Neural progenitor cell (in vitro differentiated cells): ENCODE measurements around the gene NME4. TPM values are rescaled to one million over a fixed set of nuclear protein-coding genes. Genes with fewer than 3 reads are reported as not detected.

Experiments
- DNase-seq: peaks from one replicate; pipeline ENCODE4 v3.0.0-alpha.2; 2016; ENCODE audit warnings: low spot score
- H2AFZ ChIP-seq: fragments of 200-600 bp; sonication (generic); replicated peaks from 2 replicates; pipeline ENCODE4 v1.6.1; 2016; ENCODE audit warnings: antibody characterized with exemption
- H3F3A ChIP-seq: fragments of 200-600 bp; sonication (generic); 2 replicates; pipeline ENCODE4 v1.6.1; 2016; ENCODE audit warnings: antibody characterized with exemption, low read depth
- H3K27ac ChIP-seq: fragments of 200-600 bp; sonication (generic); 2 replicates; pipeline ENCODE4 v1.5.1; 2016; ENCODE audit warnings: mild to moderate bottlenecking
- H3K27me3 ChIP-seq: fragments of 200-600 bp; sonication (generic); 2 replicates; pipeline ENCODE4 v1.6.1; 2016; ENCODE audit warnings: mild to moderate bottlenecking, moderate library complexity
- H3K36me3 ChIP-seq: fragments of 200-600 bp; sonication (generic); 2 replicates; pipeline ENCODE4 v1.5.1; 2016
- H3K4me1 ChIP-seq: fragments of 200-600 bp; sonication (generic); 2 replicates; pipeline ENCODE4 v1.6.1; 2016; ENCODE audit warnings: mixed run types
- H3K4me2 ChIP-seq: fragments of 200-600 bp; sonication (generic); 2 replicates; pipeline ENCODE4 v1.6.1; 2016
- H3K4me3 ChIP-seq: fragments of 200-600 bp; sonication (generic); 2 replicates; pipeline ENCODE4 v1.5.1; 2016
- H3K79me2 ChIP-seq: fragments of 200-600 bp; sonication (generic); 2 replicates; pipeline ENCODE4 v1.6.1; 2016; ENCODE audit warnings: low read depth
- H3K9ac ChIP-seq: fragments of 200-600 bp; sonication (generic); 2 replicates; pipeline ENCODE4 v1.6.1; 2016
- H3K9me3 ChIP-seq: fragments of 200-600 bp; sonication (generic); 2 replicates; pipeline ENCODE4 v1.5.1; 2016; ENCODE audit warnings: low read depth
- H4K20me1 ChIP-seq: fragments of 200-600 bp; sonication (generic); 2 replicates; pipeline ENCODE4 v1.6.1; 2016; ENCODE audit warnings: low read depth
- H3K27ac Mint-ChIP-seq: 3 replicates; pipeline ENCODE4 v1.8.0; 2021; ENCODE audit warnings: mixed read lengths
- H3K27me3 Mint-ChIP-seq: 2 replicates; pipeline ENCODE4 v1.8.0; 2022; ENCODE audit warnings: low read depth, mild to moderate bottlenecking, inconsistent platforms, moderate library complexity, mixed read lengths; ENCODE audit not compliant: insufficient read depth
- H3K36me3 Mint-ChIP-seq: 3 replicates; pipeline ENCODE4 v1.8.0; 2021; ENCODE audit warnings: mixed read lengths
- H3K4me1 Mint-ChIP-seq: 3 replicates; pipeline ENCODE4 v1.8.0; 2021; ENCODE audit warnings: mixed read lengths
- H3K4me3 Mint-ChIP-seq: 3 replicates; pipeline ENCODE4 v1.8.0; 2021; ENCODE audit warnings: mild to moderate bottlenecking, moderate library complexity, mixed read lengths
- H3K9me3 Mint-ChIP-seq: 3 replicates; pipeline ENCODE4 v1.8.0; 2020; ENCODE audit warnings: mixed read lengths
- CTCF ChIP-seq: fragments of 200-600 bp; sonication (generic); IDR thresholded peaks from 2 replicates; pipeline ENCODE4 v1.5.1; 2017; ENCODE audit warnings: antibody characterized with exemption, mild to moderate bottlenecking
- EZH2 ChIP-seq: fragments of 200-600 bp; sonication (generic); IDR thresholded peaks from 2 replicates; pipeline ENCODE4 v1.6.1; 2017; ENCODE audit warnings: antibody characterized with exemption, mild to moderate bottlenecking, moderate library complexity
- EZH2phosphoT487 ChIP-seq: fragments of 200-600 bp; sonication (generic); IDR thresholded peaks from 2 replicates; pipeline ENCODE4 v1.6.1; 2017; ENCODE audit warnings: antibody characterized with exemption
- total RNA-seq: library from RNA; depleted of rRNA; stranded (reverse); fragments of >200 nt; gene quantifications from 2 replicates; pipeline ENCODE4 v1.2.3, GENCODE V29; 2015; ENCODE audit warnings: low replicate concordance

NME4 gene
- total RNA-seq, 1 donor from 2014 or later: 93.3 TPM

DNA sequence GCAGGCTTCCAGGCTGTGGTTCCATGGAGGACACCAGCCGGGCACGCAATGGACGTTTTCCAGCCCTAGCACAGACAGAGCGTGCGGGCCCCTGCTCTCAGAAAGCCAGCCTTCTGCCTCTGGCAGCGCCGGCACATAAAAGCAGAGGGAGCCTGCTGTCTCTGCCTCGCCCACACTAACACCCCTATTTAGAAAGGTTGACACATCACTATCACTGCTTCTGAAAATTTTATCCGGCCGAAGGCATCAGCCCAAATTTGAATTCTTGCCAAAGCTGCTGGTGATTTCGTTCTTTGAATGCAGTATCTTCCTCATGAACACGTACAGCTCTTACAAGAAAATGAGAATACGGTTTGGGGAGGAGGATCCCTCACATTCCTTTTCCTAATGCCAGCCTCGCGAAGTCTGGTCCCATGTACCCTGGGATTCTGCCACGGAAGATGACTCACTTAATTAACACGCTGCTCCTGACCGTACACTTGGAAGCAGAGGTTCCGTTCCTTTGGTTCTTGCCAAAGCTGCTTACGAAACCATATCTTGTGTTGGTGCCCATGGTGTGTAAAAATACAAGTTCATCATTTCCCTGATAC, 27.1 kb downstream of the NME4 start:
- Mint-ChIP-seq H3K36me3 (peaks cover 12% of the 10 kb centered on the region), H3K27me3 (peaks cover 22% of the 10 kb centered on the region), H3K27ac (no peak overlapping the region), H3K4me3 (peak overlapping the region; percentile 81), H3K9me3 (peaks cover 3% of the 10 kb centered on the region), H3K4me1 (peaks cover 32% of the 10 kb centered on the region)
- H2AFZ ChIP-seq: no peak overlapping the region
- H3F3A ChIP-seq: no peaks in the 10 kb centered on the region
- H3K9me3 ChIP-seq: no peaks in the 10 kb centered on the region
- peak; percentile 12 for DNase-seq
- H3K9ac ChIP-seq: no peak overlapping the region
- H3K4me2 ChIP-seq: peak overlapping the region; percentile 85
- H3K79me2 ChIP-seq: peaks cover 30% of the 10 kb centered on the region
- H3K27ac ChIP-seq: no peak overlapping the region
- TF ChIP-seq CTCF: no peak
- TF ChIP-seq EZH2: no peak
- no peak for TF ChIP-seq EZH2phosphoT487
- H3K36me3 ChIP-seq: no peaks in the 10 kb centered on the region
- peaks cover 30% of the 10 kb centered on the region for H4K20me1 ChIP-seq
- H3K4me3 ChIP-seq: peak overlapping the region; percentile 99
- peaks cover 39% of the 10 kb centered on the region for H3K27me3 ChIP-seq
- peaks cover 17% of the 10 kb centered on the region for H3K4me1 ChIP-seq

- no peaks in the 10 kb centered on the region for H3K36me3 ChIP-seq
Measured at GRCh38 chr16:424623-425081, 27.7 kb downstream of the NME4 start.

GRCh38 chr16:425082-425718, 28.2 kb downstream of the NME4 start, which contains the start of gene RAB11FIP3:
TSS of gene RAB11FIP3 (plus strand) at chr16:425649. CDS start at chr16:426007, 358 bp downstream.
- Histone ChIP-seq H4K20me1 (peaks cover 41% of the 10 kb centered on the region), H2AFZ (peak within 1 kb of the TSS; percentile 91), H3K27me3 (peaks cover 39% of the 10 kb centered on the region), H3K36me3 (no peaks in the 10 kb centered on the region), H3F3A (no peaks in the 10 kb centered on the region), H3K4me1 (peaks cover 17% of the 10 kb centered on the region), H3K4me3 (peak within 1 kb of the TSS; percentile 99), H3K79me2 (peaks cover 40% of the 10 kb centered on the region), H3K27ac (no peak within 1 kb of the TSS), H3K4me2 (peak within 1 kb of the TSS; percentile 96), H3K9ac (peak within 1 kb of the TSS; percentile 55), H3K9me3 (no peaks in the 10 kb centered on the region)
- Mint-ChIP-seq H3K27me3 (peaks cover 19% of the 10 kb centered on the region), H3K27ac (no peak within 1 kb of the TSS), H3K4me1 (peaks cover 36% of the 10 kb centered on the region), H3K4me3 (peak within 1 kb of the TSS; percentile 95), H3K36me3 (peaks cover 16% of the 10 kb centered on the region), H3K9me3 (peaks cover 3% of the 10 kb centered on the region)
- peak; percentile 91 for DNase-seq
- peak; percentile 45 for TF ChIP-seq CTCF
- peak; percentile 52 for TF ChIP-seq EZH2
- peak; percentile 54 for TF ChIP-seq EZH2phosphoT487

More at GRCh38 chr16:424623-425081, 27.7 kb downstream of the NME4 start:
- Mint-ChIP-seq H3K36me3 (peaks cover 12% of the 10 kb centered on the region), H3K27me3 (peaks cover 19% of the 10 kb centered on the region), H3K27ac (no peak overlapping the region), H3K4me3 (peak overlapping the region; percentile 81), H3K4me1 (peaks cover 32% of the 10 kb centered on the region), H3K9me3 (peaks cover 3% of the 10 kb centered on the region)
- Histone ChIP-seq H3F3A (no peaks in the 10 kb centered on the region), H3K4me1 (peaks cover 17% of the 10 kb centered on the region), H3K9ac (no peak overlapping the region), H3K79me2 (peaks cover 35% of the 10 kb centered on the region), H3K27ac (no peak overlapping the region), H4K20me1 (peaks cover 35% of the 10 kb centered on the region), H3K4me2 (peak overlapping the region; percentile 85), H3K27me3 (peaks cover 39% of the 10 kb centered on the region), H3K9me3 (no peaks in the 10 kb centered on the region), H2AFZ (peak overlapping the region; percentile 91), H3K4me3 (peak overlapping the region; percentile 99)
- DNase-seq: no peak
- TF ChIP-seq CTCF (no peak), EZH2phosphoT487 (peak; percentile 76), EZH2 (peak; percentile 74)
